Muscle of back (tissue), 11 donors: ENCODE data around the gene PTRHD1. TPM values are rescaled to one million over a fixed set of nuclear protein-coding genes. Genes with fewer than 3 reads are reported as not detected.
"Not testable (repeated sequence)": the region's sequence is repeated elsewhere in the genome, so short reads cannot be mapped to it uniquely, and the experiment has no call there.

ENCODE experiments used
- DNase-seq, 3 donors: peaks; one replicate each; pipeline versions ENCODE4 v3.0.0 to v3.0.0-alpha.2; 2013
- polyA plus RNA-seq, 10 donors: library from polyadenylated mRNA; unstranded; fragments of 120-200 nt; gene quantifications; one replicate each; pipeline ENCODE4 v1.2.1, GENCODE V29; 2013; ENCODE audit not compliant: insufficient read length in 10 of 10

The PTRHD1 gene
- polyA plus RNA-seq, 10 donors, result 36.8 to 52.7 (median 43.9) TPM

DNA sequence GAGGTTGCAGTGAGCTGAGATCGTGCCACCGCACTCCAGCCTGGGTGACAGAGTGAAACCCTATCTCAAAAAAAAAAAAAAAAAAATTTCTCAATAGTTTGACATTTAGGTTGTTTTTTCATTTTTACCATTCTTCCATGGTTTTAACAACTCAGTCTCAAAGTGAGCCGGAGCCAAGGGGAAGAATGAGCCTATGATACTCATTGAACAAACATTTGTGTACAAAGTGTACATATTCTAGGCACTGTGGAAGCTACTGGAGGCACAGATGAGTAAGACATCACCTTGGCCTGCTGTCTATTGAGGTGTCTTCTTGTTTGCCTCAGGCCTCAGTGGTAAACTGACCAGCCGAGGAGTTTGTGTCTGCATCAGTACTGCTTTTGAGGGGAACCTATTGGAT, 22.0 kb upstream of the PTRHD1 start:
- DNase-seq, result no peak

DNA sequence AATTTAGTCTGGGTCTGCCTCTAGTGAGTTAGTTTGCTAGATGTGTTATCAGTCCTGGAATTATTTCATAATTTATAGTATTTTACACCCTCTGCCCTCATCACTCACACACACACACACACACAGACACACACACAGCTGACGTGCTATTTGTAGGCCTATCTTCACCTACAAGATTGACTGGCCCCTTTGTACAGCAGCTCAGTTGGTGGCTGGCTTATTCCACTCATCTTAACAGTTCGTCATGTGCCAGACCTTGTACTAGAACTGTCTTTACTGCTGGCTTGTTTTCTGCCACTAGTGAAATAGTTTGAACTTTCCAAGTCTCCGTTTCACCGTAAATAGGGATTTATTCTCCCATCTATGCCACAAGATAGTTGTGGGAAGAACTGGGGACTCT, 21.3 kb upstream of the PTRHD1 start:
- DNase-seq, result no peak

DNA sequence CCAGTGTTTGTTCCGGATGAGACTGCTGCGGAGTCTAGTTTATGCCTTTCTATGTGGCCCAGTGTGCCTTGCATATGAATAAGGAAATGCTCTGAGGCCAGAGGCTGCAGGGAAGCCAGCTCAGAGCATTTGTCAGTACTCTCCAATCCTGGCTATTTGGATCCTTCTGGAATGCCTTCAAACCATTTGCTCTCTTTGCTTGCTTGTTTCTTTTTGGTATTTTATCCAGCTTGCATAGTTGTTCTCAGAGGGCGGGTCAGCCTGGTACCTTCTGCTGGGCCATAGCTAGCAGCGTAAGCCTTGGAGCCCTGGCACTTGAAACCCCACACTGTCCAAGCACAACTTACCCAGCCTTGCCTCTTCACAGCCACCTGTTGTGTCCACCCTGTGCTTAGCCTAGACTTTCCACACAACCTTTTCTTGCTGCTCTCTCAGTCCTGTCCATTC, 20.5 kb upstream of the PTRHD1 start:
- no peak for DNase-seq

DNA sequence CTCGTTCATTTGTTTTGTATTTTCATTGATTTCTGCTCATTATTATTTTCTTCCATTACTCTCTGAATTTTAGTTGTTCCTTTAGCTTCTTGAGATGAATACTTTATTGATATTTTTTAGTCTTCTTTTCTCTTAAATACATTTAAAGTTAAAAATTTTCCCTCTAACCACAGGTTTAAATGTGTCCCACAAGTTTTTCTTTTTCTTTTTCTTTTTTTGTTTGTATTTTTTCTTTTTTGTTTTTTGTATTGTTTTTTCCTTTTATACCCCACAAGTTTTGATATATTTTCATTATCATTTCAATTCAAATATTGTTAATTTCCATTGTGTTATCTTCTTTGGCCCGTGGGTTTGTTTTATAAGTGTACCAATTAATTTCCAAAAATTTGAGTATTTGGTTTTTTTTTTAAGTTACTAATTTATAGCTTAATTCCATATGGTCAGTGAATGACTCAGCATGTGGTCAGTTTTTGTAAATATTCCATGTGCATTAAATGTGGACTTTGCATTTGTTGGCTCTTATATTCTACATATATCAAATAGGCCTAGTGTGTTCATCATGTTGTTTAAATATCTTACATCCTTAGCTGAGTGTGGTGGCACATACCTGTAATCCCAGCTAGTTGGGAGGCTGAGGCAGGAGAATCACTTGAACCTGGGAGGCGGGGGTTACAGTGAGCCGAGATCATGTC, 16.3 kb upstream of the PTRHD1 start:
- DNase-seq, result no peak

DNA sequence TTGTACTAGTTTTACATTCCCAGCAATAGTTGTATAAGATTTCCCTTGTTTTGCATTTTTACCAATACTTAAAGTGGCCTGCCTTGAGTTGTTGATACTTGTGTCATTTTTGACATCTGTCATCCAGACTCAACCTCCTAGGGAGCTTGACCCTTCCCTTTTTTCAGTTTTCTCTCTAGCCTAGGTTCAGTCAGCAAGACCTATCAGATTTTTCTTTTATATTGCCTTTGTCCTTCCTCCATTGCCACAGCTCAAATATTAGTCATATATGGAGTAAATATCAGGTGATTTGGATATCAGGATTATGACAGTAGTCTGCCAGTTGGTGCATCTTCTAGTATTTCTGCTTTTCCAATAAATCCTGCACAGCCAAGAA, 13.5 kb upstream of the PTRHD1 start:
- no peak for DNase-seq

DNA sequence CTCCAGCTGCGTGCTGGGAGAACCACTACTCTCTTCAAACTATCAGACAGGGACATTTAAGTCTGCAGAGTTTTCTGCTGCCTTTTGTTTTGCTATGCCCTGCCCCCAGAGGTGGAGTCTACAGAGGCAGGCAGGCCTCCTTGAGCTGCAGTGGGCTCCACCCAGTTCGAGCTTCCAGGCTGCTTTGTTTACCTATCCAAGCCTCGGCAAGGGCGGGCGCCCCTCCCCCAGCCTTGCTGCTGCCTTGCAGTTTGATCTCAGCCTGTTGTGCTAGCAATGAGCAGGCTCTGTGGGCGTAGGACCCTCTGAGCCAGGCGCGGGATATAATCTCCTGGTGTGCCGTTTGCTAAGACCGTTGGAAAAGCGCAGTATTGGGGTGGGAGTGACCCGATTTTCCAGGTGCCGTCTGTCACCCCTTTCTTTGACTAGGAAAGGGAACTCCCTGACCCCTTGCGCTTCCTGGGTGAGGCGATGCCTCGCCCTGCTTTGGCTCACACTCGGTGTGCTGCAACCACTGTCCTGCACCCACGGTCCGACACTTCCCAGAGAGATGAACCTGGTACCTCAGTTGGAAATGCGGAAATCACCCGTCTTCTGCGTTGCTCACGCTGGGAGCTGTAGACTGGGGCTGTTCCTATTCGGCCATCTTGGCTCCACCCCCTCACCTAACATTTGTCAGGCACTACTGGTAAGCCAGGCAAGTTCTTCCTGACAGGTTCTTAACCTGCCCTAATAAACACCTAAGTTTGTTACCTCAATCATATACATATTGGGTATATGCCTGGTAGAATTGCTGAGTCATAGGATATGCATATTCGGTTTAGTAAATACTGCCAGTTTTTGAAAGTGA, 12.8 kb upstream of the PTRHD1 start:
- not testable (repeated sequence) for DNase-seq

DNA sequence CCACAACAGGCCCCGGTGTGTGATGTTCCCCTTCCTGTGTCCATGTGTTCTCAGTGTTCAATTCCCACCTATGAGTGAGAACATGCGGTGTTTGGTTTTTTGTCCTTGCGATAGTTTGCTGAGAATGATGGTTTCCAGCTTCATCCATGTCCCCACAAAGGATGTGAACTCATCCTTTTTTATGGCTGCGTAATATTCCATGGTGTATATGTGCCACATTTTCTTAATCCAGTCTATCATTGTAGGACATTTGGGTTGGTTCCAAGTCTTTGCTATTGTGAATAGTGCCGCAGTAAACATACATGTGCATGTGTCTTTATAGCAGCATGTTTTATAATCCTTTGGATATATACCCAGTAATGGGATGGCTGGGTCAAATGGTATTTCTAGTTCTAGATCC, 7.3 kb upstream of the PTRHD1 start:
- DNase-seq, result not testable (repeated sequence)

DNA sequence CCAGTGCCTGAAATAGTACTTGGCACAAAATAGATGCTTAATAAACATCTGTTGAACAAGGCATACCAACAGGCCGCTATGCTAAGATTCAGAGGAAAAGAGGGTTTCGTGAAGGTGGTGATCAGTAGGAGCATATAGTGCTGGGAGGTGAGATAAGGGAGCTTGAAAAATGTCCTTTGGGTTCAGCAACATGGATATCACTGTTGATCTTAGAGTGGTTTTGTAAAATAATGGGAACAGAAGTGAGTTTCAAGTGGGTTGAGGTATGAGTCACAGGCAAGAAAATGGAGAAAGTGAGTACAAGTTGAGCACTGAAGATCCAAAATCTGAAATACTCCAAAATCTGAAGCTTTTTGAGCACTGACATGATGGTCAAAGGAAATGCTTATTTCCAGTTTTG, 4.5 kb upstream of the PTRHD1 start:
- DNase-seq, result no peak

DNA sequence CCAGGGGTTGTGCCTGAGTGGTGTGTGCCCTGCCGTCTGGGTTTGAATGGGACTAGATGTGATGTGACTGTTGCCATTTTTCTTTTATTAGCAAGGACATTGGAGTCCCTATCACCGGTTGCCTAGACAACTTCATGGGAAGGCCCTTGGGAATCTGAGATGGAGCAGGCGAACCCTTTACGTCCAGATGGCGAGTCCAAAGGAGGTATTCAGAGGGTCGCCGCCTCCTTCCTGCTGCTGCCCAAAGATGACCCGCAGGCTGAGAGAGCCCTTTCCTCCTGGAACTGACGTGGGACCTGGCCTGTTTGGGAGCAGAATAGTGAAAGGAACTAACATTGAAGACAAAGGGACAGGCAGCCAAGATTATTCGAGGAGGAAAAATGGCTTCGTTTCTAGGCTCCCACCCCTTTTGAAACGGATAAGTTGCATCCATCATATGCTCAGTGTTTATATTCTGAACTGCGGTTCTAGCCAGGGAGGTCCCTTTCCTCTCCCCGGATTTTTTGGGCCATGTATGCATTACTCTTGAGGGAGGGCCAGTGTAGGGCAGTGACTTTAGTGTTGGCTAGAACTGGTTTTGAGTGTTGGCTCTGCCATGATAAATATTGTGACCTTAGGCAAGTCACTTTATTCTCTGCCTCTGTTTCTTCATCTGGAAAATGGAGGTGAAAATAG, 707 bp upstream of the PTRHD1 start:
- DNase-seq, result peak in 1 of 3 donors; percentile 74

DNA sequence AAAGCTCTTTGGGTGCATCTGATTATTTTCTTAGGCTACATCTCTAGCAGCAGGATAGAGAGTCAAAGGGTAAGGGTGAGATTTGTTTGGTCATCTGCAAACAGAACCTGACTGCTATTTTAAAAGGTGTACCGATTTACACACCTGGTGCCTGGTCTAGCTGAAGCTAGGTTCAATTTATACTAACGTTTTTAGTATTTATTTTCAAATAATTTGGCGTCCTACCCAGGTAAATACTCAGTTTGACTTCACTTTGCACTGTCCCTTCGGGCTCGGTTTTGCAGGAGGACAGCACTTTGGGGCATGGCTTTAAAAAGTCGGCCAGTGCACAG, 683 bp downstream of the PTRHD1 start:
- DNase-seq, result no peak

DNA sequence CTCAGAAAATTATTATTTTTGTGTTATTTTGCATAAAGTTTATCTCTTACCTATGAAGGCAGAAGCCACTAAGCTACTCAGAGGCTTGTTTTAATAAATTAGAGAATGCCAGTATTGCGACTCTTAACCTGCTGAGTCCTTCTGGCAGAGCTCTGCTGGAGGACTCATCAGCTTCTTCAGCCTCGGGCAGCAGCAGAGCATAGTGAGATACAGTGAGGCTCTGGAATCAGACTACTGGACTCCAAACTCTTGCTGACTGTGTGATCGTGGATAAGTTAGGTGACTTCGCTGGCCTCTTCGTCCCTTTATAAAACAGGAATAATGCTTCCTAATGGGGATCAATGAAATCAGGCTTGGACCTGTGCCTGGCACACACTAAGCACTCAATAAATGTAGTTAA, 1.7 kb downstream of the PTRHD1 start:
- DNase-seq, result no peak

DNA sequence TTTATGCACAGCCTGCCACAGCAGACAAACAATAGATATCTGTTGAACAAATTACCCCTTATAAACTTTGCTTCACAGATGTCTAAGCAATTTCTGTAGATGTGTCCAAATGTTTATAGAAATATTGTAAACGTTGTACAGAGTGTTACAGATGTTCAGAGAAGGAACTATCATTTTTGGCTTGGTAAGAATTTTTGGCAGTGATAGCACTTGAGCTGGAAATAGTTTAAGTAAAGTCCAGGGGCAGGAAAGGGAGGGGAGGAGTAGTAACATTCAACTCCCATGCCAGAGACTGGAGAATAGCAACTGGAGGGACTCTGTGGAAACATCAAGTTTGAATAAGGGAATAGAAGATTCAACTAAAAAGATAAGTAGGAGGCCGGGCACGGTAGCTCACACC, 4.4 kb downstream of the PTRHD1 start:
- peak in 1 of 3 donors; percentile 38 for DNase-seq

DNA sequence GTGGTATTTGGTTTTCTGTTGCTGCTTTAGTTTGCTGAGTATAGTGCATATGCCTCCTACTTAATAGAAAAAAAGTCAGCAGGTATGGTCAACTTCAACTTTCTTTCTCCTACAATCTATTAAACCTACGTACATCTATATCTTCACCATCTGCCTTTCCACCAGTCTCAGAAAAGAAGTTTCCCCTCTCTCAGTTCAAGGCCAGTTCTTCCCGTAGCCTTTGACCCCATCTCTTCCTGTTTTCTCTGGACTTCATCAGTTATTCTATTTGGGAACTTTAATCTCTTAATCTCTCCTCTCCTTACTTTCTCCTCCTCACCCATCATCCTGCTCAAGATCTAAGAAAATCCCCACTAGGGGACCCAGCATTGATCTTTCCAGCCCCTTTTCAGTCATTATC, 5.7 kb downstream of the PTRHD1 start:
- DNase-seq, result no peak

DNA sequence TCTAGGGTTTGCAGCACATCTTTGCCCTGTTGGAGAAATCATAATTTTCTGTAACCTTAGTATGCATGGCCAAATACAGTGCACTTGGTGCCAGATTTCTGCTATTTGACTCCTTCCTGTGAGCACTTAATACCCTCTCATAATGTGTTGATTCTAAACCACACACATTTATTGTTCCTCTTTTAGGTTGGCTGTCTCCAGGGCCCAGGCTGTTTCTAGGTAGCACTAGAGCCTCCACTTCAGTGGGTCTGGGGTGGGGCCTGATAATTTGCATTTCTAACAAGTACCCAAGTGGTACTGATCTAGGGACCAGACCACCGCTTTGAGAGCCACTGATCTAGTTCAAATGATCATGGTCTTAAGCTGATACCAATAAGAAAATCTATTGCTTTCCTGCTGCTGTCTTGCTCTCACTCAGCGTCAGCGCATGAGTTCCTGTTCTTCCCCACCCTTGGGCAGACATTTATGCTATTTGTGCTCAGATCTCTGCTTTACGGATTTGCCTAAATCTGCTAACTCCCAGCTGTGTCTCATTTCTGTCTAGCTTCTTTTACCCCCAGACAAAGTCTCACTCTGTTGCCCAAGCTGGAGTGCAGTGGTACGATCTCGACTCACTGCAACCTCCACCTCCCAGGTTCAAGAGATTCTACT, 7.4 kb downstream of the PTRHD1 start:
- peak in 1 of 3 donors; percentile 30 for DNase-seq

DNA sequence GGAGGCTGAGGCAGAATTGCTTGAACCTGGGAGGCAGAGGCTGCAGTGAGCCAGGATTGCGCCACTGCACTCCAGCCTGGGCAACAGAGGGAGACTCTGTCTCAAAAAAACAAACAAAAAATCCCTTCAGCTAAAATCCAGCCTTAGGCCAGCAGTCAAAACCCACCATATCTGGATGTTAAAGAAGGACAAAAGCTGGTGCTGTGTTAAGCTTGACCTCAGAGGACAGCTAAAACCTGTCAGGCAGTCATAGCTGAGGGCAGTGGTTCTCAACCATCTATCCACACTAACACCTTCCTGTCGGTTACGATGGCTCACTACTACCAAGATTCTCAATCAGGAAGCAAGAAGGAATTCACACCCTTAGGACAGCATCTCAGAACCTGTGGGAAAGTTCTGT, 9.6 kb downstream of the PTRHD1 start:
- DNase-seq, result no peak

DNA sequence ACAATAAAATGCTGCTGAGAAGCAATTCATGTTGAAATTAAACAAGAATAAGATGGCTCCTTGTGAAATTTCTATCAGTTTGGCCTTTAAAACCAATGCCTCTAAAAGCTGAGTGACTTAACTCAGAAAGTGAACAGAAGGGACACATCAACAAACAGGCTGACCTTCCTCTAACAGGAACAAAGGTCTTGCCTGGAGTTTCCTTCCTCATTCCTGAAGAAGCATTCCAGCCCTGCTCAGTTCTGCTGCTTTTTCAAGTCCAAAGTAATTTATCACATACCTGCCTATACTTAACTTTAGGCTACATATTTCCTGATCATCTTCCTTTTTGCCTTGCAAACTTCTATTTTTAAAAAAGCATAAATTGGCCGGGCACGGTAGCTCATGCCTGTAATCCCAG, 14.1 kb downstream of the PTRHD1 start:
- no peak for DNase-seq

DNA sequence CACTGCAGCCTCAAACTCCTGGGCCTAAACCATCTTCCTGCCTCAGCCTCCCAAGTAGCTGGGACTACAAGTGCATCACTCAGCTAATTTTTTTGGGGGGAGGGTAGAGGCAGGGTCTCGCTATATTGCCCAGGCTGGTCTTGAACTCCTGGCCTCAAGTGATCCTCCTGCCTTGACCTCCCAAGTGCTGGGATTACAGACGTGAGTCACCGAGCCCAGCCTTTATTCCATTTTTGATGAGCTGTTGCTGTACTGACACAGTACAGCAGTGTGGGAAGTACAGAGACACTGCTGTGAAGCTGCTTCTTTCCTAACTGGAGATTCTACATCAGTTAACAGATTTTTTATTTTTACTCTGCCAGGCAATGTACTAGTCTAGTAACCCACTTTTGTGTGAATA, 18.8 kb downstream of the PTRHD1 start:
- no peak for DNase-seq

DNA sequence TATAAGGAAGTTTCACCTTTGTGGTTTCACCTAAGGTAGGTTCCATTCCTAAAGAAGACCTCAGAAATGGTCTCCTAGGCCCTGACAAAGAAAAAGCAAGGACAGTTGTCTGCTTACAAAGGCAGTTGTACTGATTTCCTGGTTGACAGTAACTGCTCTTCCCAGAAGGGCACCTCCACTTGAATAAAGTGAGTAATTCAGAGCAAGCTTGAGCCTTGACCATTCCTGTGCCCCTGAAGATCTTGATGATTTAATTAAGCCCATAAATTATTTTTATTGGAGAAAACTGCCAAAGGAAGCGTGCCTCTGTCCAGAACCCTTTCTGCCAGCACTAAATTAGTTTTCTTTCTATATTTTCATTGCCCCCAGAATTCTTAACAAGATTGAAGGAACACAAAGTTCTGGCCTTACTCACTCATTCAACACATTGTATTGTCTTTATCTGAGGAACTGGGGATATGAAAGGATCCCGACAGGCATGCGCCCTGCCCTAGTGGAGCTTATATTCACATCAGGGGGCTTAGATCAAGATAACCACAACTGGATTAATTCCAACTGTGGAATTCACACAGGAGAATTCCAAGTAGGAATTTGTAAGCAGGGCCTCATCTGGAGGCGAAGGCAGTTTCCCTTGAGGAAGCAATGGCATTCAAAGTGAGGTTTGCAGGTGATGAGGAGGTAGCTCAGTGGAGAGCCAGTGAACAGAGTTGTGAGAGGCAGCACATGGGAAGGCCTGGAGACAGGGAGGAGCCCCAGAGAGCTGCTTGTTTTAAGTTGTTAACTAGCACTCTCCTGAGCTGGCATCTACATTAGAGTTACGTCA, 21.2 kb downstream of the PTRHD1 start:
- no peak for DNase-seq

DNA sequence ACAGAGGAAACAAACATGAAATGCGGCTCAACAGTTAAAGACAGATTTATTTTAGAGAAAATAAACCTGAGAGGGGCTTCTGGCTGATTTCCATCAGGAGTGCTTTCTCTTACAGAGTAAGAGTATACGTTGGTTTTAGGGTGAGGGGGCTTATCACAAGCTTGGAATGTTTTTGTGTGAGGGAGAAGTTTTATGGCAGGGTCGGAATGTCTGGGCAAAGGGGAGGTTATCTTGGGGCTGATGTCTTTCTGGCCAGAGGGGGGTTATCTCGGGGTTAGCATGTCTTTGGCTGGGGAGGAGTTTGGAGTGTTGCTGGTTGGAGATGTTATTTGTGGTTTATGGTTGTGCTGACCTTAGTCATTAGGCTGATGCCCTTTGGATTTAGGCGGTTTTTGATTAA, 22.1 kb downstream of the PTRHD1 start:
- no peak for DNase-seq

DNA sequence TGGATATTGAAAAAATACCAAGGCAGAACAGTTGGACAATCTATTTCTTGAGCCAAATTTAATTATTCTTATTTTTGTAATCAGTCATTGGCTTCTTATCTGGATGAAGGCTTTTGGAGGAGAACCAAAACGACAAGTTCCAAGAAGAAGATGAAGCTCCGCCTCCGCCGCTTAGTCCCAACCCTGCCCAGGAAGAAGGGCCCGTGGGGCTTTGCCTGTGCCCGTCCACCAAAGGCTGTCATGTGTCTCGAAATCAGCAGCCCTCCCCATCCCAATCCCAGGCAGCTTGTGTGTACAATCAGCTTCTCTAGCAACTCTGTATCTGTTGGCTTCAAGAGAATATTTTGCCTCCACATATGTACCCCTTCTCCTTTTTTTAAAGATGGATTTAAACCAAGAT, 24.6 kb downstream of the PTRHD1 start:
- DNase-seq, result no peak

DNA sequence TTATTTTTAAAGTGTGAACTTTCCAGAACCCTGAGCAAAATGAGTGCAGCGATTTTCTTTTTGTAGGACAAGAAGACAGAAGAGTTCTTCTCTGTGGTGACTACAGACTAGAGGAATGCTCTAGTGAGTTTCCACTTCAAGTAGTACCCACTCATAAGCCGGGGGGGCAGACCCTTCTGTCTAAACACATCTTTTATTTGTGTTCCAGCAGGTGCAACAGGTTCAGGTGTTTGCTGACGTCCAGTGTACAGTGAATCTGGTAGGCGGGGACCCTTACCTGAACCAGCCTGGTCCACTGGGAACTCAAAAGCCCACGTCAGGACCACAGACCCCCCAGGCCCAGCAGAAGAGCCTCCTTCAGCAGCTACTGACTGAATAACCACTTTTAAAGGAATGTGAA, 25.2 kb downstream of the PTRHD1 start:
- no peak for DNase-seq

DNA sequence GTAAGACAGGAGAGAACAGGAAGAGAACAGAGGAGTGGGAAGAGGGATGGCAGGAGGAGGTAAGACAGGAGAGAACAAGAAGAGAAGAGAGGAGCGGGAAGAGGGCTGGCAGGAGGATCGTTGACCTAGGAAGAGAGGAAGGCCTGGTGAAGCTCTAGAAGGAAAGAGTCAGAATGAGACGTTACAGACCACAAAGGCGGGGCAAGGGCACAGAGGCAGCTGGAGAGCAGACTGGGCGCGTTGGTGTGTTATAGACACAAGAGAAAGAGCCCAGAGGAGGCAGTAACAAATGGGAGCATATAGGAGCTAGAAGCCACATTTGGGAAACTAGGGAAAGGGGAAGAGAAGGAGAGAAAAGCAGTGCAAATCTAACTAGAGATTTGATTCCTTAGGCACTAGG, 26.6 kb downstream of the PTRHD1 start:
- no peak for DNase-seq
